DMS114 treated with DMSO at 0.1 percent for 48 hours (cell line): Measurements from ENCODE around the gene IL27RA.
"Not testable (repeated sequence)": the region's sequence is repeated elsewhere in the genome, so short reads cannot be mapped to it uniquely, and the experiment has no call there.

Source experiments
- DNase-seq: peaks from one replicate; lab custom pipeline; 2025; ENCODE audit not compliant: unreplicated experiment; lab: John Stamatoyannopoulos, UW

IL27RA gene

DNA sequence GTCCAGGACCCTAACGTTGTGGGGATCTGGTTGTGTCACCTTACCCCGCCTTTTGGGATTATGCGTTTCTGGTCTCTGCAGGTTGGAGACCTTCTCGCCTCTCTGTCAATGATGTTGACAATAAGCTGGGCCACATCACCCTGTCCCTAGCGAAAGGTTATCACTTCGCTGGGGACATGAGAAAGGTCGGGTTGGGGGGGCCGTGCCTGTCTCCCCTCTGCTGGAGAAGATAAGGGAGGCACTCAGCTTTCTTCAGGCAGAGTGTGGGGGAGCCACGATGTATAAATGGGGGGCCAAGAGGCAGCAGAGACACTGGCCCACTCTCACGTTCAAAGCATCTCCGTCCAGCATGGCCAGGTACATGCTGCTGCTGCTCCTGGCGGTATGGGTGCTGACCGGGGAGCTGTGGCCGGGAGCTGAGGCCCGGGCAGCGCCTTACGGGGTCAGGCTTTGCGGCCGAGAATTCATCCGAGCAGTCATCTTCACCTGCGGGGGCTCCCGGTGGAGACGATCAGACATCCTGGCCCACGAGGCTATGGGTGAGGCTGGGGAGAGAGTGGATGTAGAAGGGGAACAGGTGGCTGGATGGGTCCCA is 3.6 kb upstream of the IL27RA start, which contains the start of gene RLN3:
RLN3 (plus strand) TSS at position 293 of the 595 bp plus-strand sequence; CDS start at position 350, 57 bp downstream.
- no peak for DNase-seq

GRCh38 chr19:14028901-14029300 is 2.7 kb upstream of the IL27RA start:
- no peak for DNase-seq

- no peak for DNase-seq
Measured at GRCh38 chr19:14030997-14031718, 404 bp upstream of the IL27RA start.

DNA sequence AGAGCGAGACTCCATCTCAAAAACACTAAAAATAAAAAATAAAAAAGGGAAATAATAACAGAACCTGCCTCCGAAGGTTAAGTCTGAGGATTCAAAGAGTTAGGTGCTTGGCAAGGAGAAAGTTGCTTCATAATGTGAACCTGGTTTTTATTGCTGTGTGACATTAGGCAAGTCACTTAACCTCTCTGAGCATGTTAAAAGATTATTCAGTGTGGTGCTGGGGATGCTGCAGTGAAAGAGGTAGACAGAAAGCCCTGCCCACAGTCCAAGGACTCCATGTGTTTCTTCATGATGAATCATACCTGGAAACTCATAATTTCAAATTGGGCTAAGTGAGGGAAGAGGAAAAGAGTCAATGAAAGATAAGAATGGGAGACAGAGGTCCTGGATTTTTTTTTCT is 2.4 kb downstream of the IL27RA start:
- no peak for DNase-seq

DNA sequence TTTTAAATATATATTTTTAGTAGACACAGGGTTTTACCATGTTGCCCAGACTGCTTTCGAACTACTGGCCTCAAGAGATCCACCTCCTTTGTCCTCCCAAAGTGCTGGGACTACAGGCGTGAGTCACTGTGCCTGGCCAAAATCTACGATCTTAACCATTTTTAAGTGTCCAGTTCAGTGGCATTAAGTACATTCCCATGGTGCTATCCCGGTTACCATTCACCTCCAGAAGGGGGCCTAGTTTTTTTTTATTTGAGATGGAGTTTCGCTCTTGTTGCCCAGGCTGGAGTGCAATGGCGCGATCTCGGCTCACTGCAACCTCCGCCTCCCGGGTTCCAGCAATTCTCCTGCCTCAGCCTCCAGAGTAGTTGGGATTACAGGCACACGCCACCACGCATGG is 3.6 kb downstream of the IL27RA start:
- DNase-seq, result peak; percentile 6

DNA sequence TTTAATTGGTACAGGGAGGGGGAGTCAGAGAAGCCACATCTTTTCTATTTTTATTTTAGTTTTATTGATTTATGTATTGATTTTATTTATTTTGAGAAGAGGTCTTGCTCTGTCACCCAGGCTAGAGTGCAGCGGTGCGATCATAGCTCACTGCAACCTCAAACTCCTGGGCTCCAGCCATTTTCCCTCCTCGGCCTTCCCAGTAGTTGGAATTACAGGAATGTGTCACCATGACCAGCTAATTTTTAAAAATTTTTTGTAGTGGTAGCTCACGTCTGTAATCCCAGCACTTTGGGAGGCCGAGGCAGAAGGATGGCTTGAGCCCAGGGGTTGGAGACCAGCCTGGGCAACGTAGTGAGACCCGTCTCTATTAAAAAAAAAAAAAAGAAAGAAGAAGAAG is 4.1 kb downstream of the IL27RA start:
- DNase-seq, result no peak

- DNase-seq, result no peak
Measured at GRCh38 chr19:14039181-14039580, 7.6 kb downstream of the IL27RA start.

- DNase-seq, result peak; percentile 35
Measured at GRCh38 chr19:14042659-14043608, 11.4 kb downstream of the IL27RA start.

GRCh38 chr19:14047866-14048265 is 16.3 kb downstream of the IL27RA start:
- not testable (repeated sequence) for DNase-seq

DNA sequence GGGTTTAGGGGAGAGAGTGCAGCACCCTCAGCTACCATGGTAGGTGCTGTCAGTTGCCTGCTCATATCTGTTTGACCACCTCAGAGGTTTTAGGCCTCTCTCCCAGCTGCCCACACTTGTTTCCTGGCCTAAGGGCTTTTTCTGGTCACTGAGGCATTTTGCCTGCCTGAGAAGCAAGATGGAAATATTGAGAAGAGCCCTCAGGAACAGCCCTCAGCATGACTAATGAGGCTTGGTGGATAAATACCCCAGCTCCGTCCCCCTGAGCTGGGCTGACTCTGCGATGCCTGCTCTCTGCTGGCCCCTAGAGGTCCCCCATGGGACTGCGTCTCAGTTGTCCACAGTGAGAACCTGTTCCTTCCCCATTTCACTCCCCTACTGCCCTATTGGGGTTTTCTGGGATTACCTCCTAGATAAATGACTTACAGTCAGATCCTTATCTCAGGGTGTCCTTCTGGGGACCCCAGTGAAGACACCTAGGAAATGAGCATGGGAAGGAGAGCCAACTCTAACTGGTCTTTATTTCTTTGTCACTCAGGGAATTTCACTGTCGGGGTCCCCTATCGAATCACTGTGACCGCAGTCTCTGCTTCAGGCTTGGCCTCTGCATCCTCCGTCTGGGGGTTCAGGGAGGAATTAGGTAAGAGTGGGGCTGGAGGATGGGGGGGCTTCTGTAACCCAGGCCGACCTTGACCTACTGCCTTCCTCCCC is 17.0 kb downstream of the IL27RA start:
- no peak for DNase-seq

DNA sequence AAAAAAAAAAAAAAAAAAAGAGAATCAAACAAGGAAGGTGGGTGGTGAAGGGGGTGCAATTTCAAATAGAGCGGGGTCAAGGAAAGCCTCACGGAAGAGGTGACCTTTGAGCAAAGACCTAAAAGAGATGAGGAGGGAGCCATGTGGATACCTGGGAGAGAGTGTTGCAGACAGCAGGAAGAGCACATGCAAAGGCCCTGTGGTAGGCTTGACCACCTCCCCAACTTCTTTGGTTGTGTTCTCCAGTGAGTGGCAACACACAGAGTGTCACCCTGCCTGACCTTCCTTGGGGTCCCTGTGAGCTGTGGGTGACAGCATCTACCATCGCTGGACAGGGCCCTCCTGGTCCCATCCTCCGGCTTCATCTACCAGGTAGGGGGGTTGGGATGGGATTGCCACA is 18.9 kb downstream of the IL27RA start:
- DNase-seq, result no peak

- not testable (repeated sequence) for DNase-seq
Measured at GRCh38 chr19:14050961-14051360, 19.4 kb downstream of the IL27RA start.

- no peak for DNase-seq
Measured at GRCh38 chr19:14051980-14052379, 20.4 kb downstream of the IL27RA start.

DNA sequence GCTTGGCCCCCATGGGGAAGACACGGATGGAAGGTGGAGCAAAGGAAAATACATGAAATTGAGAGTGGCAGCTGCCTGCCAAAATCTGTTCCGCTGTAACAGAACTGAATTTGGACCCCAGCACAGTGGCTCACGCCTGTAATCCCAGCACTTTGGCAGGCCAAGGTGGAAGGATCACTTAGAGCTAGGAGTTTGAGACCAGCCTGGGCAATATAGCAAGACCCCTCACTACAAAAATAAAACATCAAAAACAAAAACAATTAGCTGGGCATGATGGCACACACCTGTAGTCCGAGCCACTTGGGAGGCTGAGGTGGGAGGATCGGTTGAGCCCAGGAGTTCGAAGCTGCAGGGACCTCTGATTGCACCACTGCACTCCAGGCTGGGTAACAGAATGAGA is 20.9 kb downstream of the IL27RA start:
- no peak for DNase-seq

DNA sequence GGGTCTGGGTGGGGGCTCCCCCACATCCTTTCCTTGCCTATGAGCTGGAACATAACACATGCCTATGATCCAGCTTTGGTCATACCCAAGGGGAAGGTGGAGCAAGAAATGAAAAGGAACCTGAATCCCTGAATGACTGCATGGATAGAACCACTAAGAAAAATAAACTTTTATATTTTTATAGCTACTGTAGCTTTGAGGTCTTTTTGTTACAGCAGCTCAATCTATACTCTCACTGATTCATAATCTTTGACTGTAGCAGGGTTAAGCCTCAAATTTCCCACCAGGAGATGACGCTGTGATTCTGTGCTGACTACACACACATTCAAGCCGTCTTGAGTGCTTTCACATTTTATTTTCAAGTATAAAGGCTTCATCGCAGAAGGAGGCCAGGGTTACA is 21.5 kb downstream of the IL27RA start:
- DNase-seq, result no peak

DNA sequence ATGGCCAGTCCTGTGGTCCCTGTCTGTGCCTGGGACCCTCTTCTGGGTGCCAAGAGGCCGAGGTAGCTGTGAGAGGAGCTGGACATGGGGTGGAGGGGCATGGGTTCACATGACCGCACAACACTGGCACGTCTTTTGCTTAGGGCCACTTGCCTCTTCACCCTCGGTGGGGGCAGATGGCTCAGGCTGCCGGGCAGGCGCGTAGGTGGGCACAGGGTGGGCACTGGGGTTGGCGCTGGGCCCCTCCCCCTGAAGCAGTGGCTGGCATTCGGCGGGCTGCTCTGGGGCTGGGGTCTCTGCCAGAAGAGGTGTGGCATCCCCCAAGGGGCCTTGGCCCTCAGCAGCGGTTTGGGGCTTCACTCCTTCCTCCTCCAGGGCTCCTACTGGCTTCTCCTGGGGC is 21.9 kb downstream of the IL27RA start:
- no peak for DNase-seq

DNA sequence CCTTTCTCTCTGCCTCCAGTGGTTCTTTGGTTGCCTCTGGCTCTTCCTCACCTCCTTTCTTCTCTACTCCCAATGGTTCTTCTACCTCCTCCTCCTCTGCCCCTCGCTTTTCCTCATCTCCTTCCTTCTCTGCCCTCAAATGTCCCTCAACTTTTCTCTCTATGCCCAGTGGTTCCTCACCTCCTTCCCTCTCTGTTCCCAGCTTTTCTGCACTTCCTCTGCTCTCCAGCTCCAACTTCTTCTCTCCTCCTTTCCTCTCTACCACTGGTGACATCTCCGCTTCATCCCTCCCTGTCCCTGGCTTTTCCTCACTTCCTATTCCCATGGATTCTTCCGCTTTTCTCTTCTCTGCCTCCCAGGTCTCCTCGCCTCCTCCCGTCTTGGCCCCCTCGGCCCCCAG is 22.5 kb downstream of the IL27RA start:
- DNase-seq, result no peak

- DNase-seq, result no peak
Measured at GRCh38 chr19:14054721-14055120, 23.2 kb downstream of the IL27RA start.

- DNase-seq, result no peak
Measured at GRCh38 chr19:14055396-14055795, 23.8 kb downstream of the IL27RA start.

GRCh38 chr19:14056069-14056666 is 24.6 kb downstream of the IL27RA start:
- no peak for DNase-seq
